SH-SY5Y (cell line): ENCODE results near the gene SLC25A21.

Experiments used
- GATA2 ChIP-seq: IDR thresholded peaks from 2 replicates; pipeline ENCODE4 v1.6.1; 2011; ENCODE audit warnings: mild to moderate bottlenecking, low read depth, low read length
- GATA3 ChIP-seq: IDR thresholded peaks from 2 replicates; pipeline ENCODE4 v1.6.1; 2011; ENCODE audit warnings: low read depth, mild to moderate bottlenecking, low read length, moderate library complexity

DNA sequence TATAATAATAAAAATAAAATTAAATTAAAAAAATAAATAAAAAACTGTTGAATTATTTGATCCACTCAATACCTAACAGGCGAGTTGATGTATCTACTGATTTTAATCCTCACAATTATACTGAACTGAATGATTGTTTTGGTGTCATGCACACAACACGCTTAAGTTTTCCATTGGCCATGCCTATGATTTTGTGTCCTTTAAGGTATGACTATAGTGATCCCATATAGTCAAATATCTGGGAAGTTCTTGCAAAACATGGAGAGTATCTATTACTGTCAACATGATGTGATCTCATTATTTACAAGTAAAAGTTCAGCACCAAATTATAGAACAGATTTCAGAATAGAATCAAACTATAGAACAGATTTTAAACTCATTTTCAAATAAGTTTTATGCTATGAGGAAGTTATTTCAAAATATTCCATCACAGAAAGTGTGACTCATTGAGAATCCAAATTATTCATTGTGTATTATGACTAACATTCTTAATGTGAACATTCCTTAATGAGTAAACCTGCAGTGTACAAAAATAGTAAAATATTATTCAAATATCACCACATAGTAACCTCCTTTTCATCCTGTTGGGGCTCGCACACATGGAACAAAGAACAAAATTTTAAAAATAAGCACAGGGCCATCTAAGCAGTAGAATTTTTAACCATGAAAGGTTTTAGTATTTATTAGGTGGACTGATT, 190.4 kb downstream of the SLC25A21 start:
- TF ChIP-seq GATA3 (no peak), GATA2 (no peak)
